CD1c-positive myeloid dendritic cell (primary cell): ENCODE results near the gene EHD3.

Experiments used
- DNase-seq: peaks from one replicate; pipeline ENCODE4 v3.0.0-alpha.2; 2016; ENCODE audit errors: extremely low spot score

Gene EHD3

GRCh38 chr2:31212659-31213600 is 21.0 kb upstream of the EHD3 start:
- DNase-seq = no peak

- no peak for DNase-seq
These were observed 20.1 kb upstream of the EHD3 start for GRCh38 chr2:31213601-31214443.

GRCh38 chr2:31214444-31214915 is 19.5 kb upstream of the EHD3 start:
- DNase-seq = no peak

GRCh38 chr2:31216734-31217133 is 17.2 kb upstream of the EHD3 start:
- DNase-seq = no peak

GRCh38 chr2:31217465-31218200 is 16.3 kb upstream of the EHD3 start, which contains the start of gene CAPN14:
Gene CAPN14, minus strand, starts transcription at chr2:31217515. Its CDS starts 12,068 bp downstream, at chr2:31205447.
- no peak for DNase-seq

GRCh38 chr2:31219131-31219969 is 14.6 kb upstream of the EHD3 start:
- peak; percentile 79 for DNase-seq

GRCh38 chr2:31221544-31221943 is 12.4 kb upstream of the EHD3 start:
- no peak for DNase-seq

GRCh38 chr2:31222071-31222470 is 11.9 kb upstream of the EHD3 start:
- DNase-seq = peak; percentile 39

GRCh38 chr2:31223026-31223425 is 10.9 kb upstream of the EHD3 start:
- DNase-seq = no peak

- no peak for DNase-seq
These were observed 10.2 kb upstream of the EHD3 start for GRCh38 chr2:31223749-31224148.

- no peak for DNase-seq
These were observed 7.7 kb upstream of the EHD3 start for GRCh38 chr2:31226266-31226665.

- no peak for DNase-seq
These were observed 6.8 kb upstream of the EHD3 start for GRCh38 chr2:31227110-31227509.

- no peak for DNase-seq
These were observed 6.2 kb upstream of the EHD3 start for GRCh38 chr2:31227711-31228125.

- DNase-seq = no peak
These were observed 5.2 kb upstream of the EHD3 start for GRCh38 chr2:31228717-31229116.

GRCh38 chr2:31230751-31231150 is 3.2 kb upstream of the EHD3 start:
- no peak for DNase-seq

GRCh38 chr2:31231571-31232302 is 2.2 kb upstream of the EHD3 start:
- no peak for DNase-seq

GRCh38 chr2:31232586-31232985 is 1.4 kb upstream of the EHD3 start:
- DNase-seq = no peak

- no peak for DNase-seq
These were observed 721 bp upstream of the EHD3 start for GRCh38 chr2:31233231-31233630.

GRCh38 chr2:31234683-31235503 is 941 bp downstream of the EHD3 start:
- DNase-seq = no peak
